Measurements from ENCODE around the gene CDC16. TPM values are rescaled to one million over a fixed set of nuclear protein-coding genes. Genes with fewer than 3 reads are reported as not detected.

The CDC16 gene
- total RNA-seq, 1 experiment from 2014 or later = 61.0 TPM

GRCh38 chr13:114237415-114238112, 2.9 kb downstream of the CDC16 start:
- ChIA-PET CTCF (no interaction called here), RAD21 (ENCODE audit: low non-redundant PET in 1 of 2, low total read pairs in 2 of 2, uncharacterized antibody in 2 of 2, unreplicated experiment in 2 of 2) (no interaction called here), POLR2A (no interaction called here)
- Histone ChIP-seq H3K27ac (ENCODE audit: low read depth, low read length) (no peak overlapping the region), H3K36me3 (ENCODE audit: control insufficient read depth in 1 of 2, insufficient read depth in 2 of 2, low read length in 2 of 2) (peaks cover 31 to 46% of the 10 kb centered on the region in 2 experiments), H3K4me3 (replicated peaks in 1 of 2; ENCODE audit: low read depth in 1 of 2, low read length in 2 of 2) (no peak overlapping the region), H3K9ac (ENCODE audit: low read length) (no peak overlapping the region), H4K20me1 (ENCODE audit: insufficient read depth) (no peaks in the 10 kb centered on the region), H3K79me2 (ENCODE audit: insufficient read depth, low read length) (peaks cover 28% of the 10 kb centered on the region), H2AFZ (ENCODE audit: low read depth, low read length, poor library complexity, severe bottlenecking) (no peak overlapping the region), H3K4me2 (ENCODE audit: low read length) (no peak overlapping the region), H3K27me3 (ENCODE audit: insufficient read depth, low read length) (no peaks in the 10 kb centered on the region), H3K4me1 (ENCODE audit: control insufficient read depth in 1 of 2, insufficient read depth in 2 of 2, low read length in 2 of 2) (peaks cover 2 to 11% of the 10 kb centered on the region in 2 experiments; a peak in 2 of 4 replicates), H3K9me2 (ENCODE audit: insufficient read depth) (no peaks in the 10 kb centered on the region), H3K9me3 (ENCODE audit: control insufficient read depth in 1 of 2, insufficient read depth in 1 of 2, low read depth in 1 of 2, low read length in 2 of 2) (no peaks in the 10 kb centered on the region; a peak in 1 of 4 replicates)
- intact Hi-C loops (cut with micrococcal nuclease) = no loop called here
- ATAC-seq (no peak), DNase-seq (ENCODE audit: low read depth, low spot score) (no peak)
- TF ChIP-seq CBX3 (IDR thresholded peaks at IDR 0.05; ENCODE audit: low read depth) = no peak
- no peak for TF ChIP-seq JUND (IDR thresholded peaks at IDR 0.05)
- no peak for TF ChIP-seq EZH2phosphoT487 (IDR thresholded peaks at IDR 0.05; ENCODE audit: borderline replicate concordance)
- TF ChIP-seq CEBPB (IDR thresholded peaks at IDR 0.05; ENCODE audit: low read depth) = no peak
- no TSS peak for BruUV-seq (replicated peaks)

GRCh38 chr13:114241918-114242317, 7.2 kb downstream of the CDC16 start:
- BruUV-seq (replicated peaks) = no TSS peak

More at GRCh38 chr13:114241918-114242317, 7.2 kb downstream of the CDC16 start:
- DNase-seq (ENCODE audit: low read depth, low spot score) (no peak), ATAC-seq (no peak)
- TF ChIP-seq SP1 (IDR thresholded peaks at IDR 0.05; ENCODE audit: low read depth) (no peak), CEBPB (IDR thresholded peaks at IDR 0.05; ENCODE audit: low read depth) (no peak), YY1 (IDR thresholded peaks at IDR 0.05; ENCODE audit: extremely low read depth, insufficient replicate concordance, low read depth, low read length) (no peak), RAD21 (IDR thresholded peaks at IDR 0.05; ENCODE audit: low read depth) (no peak), EZH2phosphoT487 (IDR thresholded peaks at IDR 0.05; ENCODE audit: borderline replicate concordance) (no peak), ZBTB33 (IDR thresholded peaks at IDR 0.05; ENCODE audit: extremely low read depth, insufficient replicate concordance, low read length) (no peak), ZNF274 (IDR thresholded peaks at IDR 0.05; ENCODE audit: low read depth, low read length) (no peak), POLR2A (IDR thresholded peaks at IDR 0.05; ENCODE audit: borderline replicate concordance, extremely low read depth, insufficient read depth, insufficient read length) (no peak), ELF1 (IDR thresholded peaks at IDR 0.05; ENCODE audit: borderline replicate concordance, low read depth) (no peak), FOSL1 (IDR thresholded peaks at IDR 0.05; ENCODE audit: low read depth) (no peak), ZFX (IDR thresholded peaks at IDR 0.05) (no peak), POLR2AphosphoS5 (IDR thresholded peaks at IDR 0.05; ENCODE audit: low read depth, low read length) (no peak), TCF7L2 (IDR thresholded peaks at IDR 0.05; ENCODE audit: borderline replicate concordance, extremely low read depth, insufficient read depth, insufficient read length) (no peak), MAX (IDR thresholded peaks at IDR 0.05) (no peak), SRF (IDR thresholded peaks at IDR 0.05; ENCODE audit: low read depth) (no peak), SIN3A (IDR thresholded peaks at IDR 0.05; ENCODE audit: low read depth) (no peak), CBX3 (IDR thresholded peaks at IDR 0.05; ENCODE audit: low read depth) (no peak)
- no peaks in the 10 kb centered on the region for H3K27me3 ChIP-seq (ENCODE audit: insufficient read depth, low read length)
- peaks cover 7% of the 10 kb centered on the region for H3K79me2 ChIP-seq (ENCODE audit: insufficient read depth, low read length)
- H3K9me2 ChIP-seq (ENCODE audit: insufficient read depth) = no peaks in the 10 kb centered on the region
- no peak overlapping the region for H2AFZ ChIP-seq (ENCODE audit: low read depth, low read length, poor library complexity, severe bottlenecking)
- H4K20me1 ChIP-seq (ENCODE audit: insufficient read depth) = peaks cover 7% of the 10 kb centered on the region; the same call in 1 of the 2 replicates
- H3K27ac ChIP-seq (ENCODE audit: low read depth, low read length) = no peak overlapping the region
- no peak overlapping the region for H3K4me2 ChIP-seq (ENCODE audit: low read length)
- no peaks in the 10 kb centered on the region for H3K9me3 ChIP-seq (ENCODE audit: control insufficient read depth in 1 of 2, insufficient read depth in 1 of 2, low read depth in 1 of 2, low read length in 2 of 2)
- intact Hi-C loops (cut with micrococcal nuclease) = no loop called here
- no peaks in the 10 kb centered on the region for H3K4me1 ChIP-seq (ENCODE audit: control insufficient read depth in 1 of 2, insufficient read depth in 2 of 2, low read length in 2 of 2)
- H3K9ac ChIP-seq (ENCODE audit: low read length) = no peak overlapping the region
- ChIA-PET POLR2A (no interaction called here), RAD21 (ENCODE audit: low non-redundant PET in 1 of 2, low total read pairs in 2 of 2, uncharacterized antibody in 2 of 2, unreplicated experiment in 2 of 2) (no interaction called here), CTCF (no interaction called here)
- no peak overlapping the region for H3K4me3 ChIP-seq (replicated peaks in 1 of 2; ENCODE audit: low read depth in 1 of 2, low read length in 2 of 2)
- H3K36me3 ChIP-seq (ENCODE audit: control insufficient read depth in 1 of 2, insufficient read depth in 2 of 2, low read length in 2 of 2) = peaks cover 71 to 85% of the 10 kb centered on the region in 2 experiments
